ENCODE results near the gene TIMM44.

DNA sequence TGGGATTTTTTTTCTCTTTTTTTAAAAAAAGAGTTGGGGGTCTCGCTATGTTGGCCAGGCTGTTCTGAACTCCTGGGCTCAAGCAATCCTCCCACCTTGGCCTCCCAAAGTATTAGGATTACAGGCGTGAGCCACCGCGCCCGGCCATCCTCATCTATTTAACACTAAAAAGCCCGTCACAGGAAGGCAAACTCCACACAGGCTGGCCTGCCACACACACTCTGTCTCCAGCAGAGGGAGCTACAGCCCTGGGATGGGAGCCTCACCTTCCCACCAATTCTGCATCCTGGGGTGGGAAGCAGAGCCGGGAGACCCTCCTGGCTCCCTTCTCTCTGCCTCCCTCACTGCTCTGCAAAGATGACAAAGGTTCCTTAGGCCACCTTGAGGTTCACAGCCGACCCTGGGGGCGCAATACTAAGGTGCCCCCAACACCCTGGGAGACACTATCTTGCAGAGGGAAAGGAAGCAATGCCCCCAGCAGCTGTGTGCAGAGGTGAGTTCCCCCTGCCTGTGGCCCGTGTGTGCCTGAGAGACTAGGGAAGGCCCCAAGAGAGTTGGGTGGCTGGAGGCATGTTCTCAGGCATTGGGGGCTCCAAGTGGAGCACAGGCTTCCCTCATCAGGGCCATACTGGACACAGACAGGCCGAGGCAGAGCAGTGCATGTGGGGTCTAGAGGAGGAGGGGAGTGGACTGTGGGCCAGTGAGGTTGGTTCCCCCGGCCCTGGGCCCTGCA, 27.4 kb upstream of the TIMM44 start:
- no peak for TF ChIP-seq EZH2 (IDR thresholded peaks at IDR 0.05; ENCODE audit: low read depth)
- TF ChIP-seq CTCF (conservative IDR thresholded peaks at IDR 0.05), result peak; percentile 94
